ENCODE results near the gene DMXL2.
"Not testable (repeated sequence)": the region's sequence is repeated elsewhere in the genome, so short reads cannot be mapped to it uniquely, and the experiment has no call there.

The DMXL2 gene

DNA sequence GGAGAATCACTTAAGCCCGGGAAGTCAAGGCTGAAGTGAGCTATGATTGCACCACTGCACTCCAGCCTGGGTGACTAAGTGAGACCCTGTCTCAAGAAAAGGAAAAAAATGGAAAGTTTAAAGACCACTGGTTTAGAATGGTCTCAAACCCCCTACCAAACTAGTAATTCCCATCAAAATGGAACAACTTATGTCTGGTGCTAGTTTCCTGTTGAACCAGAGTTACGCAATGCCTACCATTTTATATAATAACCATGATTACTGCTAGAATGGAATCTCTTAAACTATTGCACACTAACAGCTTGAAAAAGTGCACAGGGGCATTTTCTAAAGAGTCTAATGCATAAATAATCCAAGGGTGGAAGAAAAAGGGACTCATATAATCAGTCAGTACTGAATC lies 43.6 kb downstream of the DMXL2 start:
- DNase-seq: no peak

- DNase-seq: no peak
These were observed 44.8 kb downstream of the DMXL2 start for GRCh38 chr15:51577636-51578304.

- no peak for DNase-seq
These were observed 45.6 kb downstream of the DMXL2 start for GRCh38 chr15:51576911-51577500.

DNA sequence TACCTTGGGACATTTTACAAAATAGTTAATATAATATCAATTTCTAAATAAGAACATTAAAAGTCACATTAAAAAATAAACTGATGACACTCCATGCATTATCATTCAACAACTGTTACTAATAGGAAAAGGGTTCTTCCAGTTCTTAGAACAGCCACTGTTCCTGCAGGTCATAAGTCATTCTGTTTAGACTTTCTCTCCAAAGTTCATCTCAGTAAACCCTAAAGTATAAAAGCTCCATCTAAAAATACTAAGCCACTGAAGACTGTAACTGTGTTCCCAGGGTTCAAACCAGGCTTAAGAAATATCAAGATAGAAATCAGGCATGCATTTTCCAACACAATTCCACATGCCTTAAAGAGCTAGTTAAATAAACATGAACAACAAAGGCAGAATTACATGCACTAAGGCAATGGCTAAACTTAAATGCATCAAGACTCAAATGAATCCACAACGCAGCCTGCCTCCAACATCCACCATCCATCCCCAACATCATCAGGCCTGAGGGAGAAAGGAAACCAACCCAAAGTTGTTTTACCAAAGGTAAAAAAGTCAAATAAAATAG lies 46.2 kb downstream of the DMXL2 start:
- no peak for DNase-seq

GRCh38 chr15:51575775-51576174 lies 46.8 kb downstream of the DMXL2 start:
- no peak for DNase-seq

DNA sequence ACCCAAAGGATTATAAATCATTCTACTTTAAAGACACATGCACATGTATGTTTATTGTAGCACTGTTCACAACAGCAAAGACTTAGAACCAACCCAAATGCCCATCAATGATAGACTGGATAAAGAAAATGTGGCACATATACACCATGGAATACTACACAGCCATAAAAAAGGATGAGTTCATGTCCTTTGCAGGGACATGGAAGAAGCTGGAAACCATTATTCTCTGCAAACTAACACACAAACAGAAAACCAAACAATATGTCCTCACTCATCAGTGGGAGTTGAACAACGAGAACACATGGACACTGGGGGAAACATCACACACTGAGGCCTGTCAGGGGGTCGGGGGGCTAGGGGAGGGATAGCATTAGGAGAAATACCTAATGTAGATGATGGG lies 49.2 kb downstream of the DMXL2 start:
- not testable (repeated sequence) for DNase-seq

DNA sequence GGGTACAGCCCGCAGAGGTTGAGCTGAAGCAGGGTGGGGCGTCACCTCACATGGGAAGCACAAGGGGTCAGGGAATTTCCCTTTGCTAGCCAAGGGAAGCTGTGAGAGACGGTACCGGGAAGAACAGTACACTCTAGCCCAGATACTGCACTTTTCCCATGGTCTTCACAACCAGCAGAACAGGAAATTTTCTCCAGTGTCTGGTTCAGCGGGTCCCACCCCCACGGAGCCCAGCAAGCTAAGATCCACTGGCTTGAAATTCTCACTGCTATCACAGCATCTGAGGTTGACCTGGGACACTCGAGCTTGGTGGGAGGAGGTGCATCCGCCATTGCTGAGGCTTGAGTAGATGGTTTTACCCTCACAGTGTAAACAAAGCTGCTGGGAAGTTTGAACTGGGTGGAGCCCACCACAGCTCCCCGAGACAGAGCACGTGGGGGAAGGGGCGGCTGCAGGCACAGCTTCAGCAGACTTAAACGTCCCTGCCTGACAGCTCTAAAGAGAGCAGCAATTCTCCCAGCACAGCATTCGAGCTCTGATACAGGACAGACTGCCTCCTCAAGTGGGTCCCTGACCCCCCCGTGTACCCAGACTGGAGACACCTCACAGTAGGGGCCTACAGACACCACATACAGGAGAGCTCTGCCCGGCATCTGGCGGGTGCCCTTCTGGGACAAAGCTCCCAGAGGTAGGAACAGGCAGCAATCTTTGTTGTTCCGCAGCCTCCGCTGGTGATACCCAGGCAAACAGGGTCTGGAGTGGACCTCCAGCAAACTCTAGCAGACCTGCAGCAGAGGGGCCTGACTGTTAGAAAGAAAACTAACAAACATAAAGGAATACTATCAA lies 53.4 kb downstream of the DMXL2 start:
- not testable (repeated sequence) for DNase-seq

DNA sequence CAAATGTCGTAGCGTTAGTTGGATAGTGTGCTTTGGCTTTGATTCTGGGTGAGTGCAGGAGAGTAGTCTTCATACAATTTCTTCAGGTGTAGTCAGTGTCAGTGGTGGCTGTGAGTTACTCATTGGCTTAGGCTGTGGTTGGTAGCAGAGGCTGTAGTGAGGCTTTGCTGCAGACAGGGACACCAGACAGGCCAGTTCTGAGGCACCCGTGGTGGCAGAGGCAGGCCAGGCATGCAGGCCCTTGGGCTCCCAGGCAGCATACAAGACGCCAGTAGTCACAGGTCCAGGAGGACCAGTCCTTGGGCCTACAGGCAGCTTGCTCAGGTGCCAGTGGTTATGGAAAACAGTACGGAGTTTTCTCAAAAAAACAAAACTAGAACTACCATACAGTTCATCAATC lies 61.3 kb downstream of the DMXL2 start:
- DNase-seq: no peak

DNA sequence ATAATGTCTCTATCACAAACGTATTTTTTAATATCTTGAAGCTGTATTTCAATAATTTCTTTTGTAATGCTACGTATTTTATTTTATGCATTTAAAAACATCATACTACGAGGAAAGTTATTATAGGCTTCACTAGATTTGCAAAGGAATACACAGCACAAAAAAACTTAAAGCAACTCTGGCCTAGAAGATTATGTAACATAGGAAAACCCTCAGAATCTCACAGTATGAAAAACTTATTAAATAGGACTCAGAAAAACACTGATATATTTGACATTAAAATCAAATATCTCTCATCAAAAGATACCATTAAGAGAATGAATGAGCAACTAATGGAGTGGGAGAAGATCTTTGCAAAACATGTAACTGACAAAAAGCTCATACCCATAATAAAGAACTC lies 63.7 kb downstream of the DMXL2 start:
- no peak for DNase-seq

- no peak for DNase-seq
These were observed 64.2 kb downstream of the DMXL2 start for GRCh38 chr15:51558411-51558810.

- peak in 1 of 58 donors; percentile 2 for DNase-seq
These were observed 71.7 kb downstream of the DMXL2 start for GRCh38 chr15:51550841-51551240.

- no peak for DNase-seq
These were observed 74.9 kb downstream of the DMXL2 start for GRCh38 chr15:51547656-51548055.

- no peak for DNase-seq
These were observed 85.5 kb downstream of the DMXL2 start for GRCh38 chr15:51536965-51537574.

DNA sequence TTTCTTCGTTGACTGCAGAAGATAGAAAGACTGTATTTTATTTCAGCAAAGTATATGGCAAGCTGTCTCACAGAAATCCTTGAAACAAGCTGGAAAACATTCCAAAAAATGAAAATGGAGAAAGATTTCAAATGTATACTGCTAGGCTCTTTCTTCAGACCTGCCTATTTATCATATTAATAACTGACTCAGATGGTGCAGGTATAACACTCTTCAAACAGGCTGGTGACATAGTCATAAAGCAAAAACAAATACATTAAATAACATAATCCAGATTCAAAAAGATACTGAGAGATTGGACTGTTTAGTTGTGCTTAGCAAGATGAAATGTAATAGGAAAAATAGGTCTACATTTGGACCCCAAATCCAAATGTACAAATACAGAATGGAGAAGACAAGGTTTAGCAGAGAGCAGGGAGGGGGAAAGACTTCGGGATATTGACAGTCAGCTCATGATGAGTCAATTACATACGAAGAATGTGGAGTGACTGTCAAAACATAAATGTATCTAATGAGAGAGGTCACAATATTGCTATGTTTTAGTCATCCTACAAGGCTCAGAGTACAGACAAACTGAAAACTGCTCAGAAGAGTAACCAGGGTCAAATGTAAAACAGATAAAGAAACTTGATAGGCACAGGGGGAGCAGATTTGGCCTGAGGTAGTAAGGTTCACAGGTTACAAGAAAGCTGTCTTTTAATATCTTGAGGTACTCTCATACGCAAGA lies 88.7 kb downstream of the DMXL2 start:
- no peak for DNase-seq

- DNase-seq: no peak
These were observed 95.6 kb downstream of the DMXL2 start for GRCh38 chr15:51526955-51527354.

GRCh38 chr15:51524376-51524775 lies 98.2 kb downstream of the DMXL2 start:
- no peak for DNase-seq

DNA sequence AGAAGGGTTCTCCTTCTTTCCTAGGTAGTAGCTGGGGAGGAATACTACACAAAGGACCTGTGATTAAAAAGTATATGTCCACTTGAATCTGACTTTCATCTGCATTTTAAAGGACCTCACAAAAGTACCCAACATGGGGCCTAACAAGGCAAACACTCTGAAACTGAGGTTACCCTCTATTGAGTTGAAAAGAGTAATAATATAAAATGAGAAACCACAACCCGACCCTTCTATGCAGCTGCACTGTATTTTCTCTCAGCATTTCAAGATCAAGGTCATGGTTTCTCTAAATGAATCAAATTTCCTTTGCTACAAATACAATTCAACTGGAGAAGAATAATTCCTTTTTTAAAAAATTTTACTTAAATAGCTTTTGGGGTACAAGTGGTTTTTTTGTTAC lies 106.3 kb downstream of the DMXL2 start:
- DNase-seq: no peak

DNA sequence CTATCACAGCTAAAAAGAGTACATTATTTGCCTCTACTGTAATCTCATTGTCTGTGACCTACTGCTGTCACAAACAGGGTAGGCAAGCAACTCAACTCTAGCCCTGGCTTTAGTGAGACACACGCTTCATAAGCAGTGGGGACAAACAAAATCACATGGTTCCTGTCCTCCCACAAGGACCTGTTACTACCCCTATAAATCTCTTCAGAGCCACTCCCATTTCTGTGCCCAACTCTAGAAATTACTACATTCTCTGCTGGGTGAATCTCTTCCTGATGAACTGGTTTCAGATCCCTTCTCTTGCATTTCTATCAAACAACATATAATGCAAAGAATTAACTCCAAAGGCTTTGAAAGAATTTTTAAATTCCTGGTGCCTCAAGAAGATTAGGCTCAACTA lies 117.3 kb downstream of the DMXL2 start:
- no peak for DNase-seq

- DNase-seq: no peak
These were observed 119.6 kb downstream of the DMXL2 start for GRCh38 chr15:51503003-51503402.

DNA sequence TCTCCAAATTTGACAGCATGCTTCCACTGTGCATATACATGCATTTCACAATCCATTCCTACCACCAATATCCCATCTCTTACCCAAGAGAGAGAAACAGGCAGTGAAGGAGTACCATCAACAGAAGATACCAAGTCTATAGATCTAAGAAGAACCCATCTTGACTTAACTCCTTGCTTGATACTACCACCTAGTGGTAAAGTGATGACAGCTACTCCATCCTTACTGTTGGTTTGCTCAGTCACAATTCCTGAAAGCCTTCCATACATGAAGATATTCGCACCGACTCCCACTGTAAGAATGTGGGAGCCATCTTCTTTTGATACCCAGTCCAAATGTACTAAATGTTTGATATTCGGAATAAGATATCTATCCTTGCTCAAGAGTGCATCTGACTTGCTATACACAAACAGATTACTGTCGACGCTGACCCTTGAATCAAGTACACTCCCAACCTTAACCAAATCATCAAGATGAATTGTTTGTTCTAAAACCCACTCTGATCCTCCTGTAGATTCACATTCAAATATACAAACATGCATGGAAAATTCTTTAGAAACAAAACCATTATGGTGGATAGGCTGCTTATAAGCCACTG lies 123.1 kb downstream of the DMXL2 start:
- DNase-seq: no peak

GRCh38 chr15:51497806-51498205 lies 124.8 kb downstream of the DMXL2 start:
- no peak for DNase-seq

Data from anterior cingulate cortex (tissue), 58 donors.